H1 (cell line): Measurements from ENCODE around the gene GATB. TPM values are rescaled to one million over a fixed set of nuclear protein-coding genes. Genes with fewer than 3 reads are reported as not detected.

Experiments used
- CTCF ChIA-PET: fragments of 300-600 bp; sonication (Branson Sonifier 250); formaldehyde crosslinking; loops from one replicate; lab custom pipeline; 2021; ENCODE audit not compliant: partially characterized antibody; lab: Charles Lee
- POLR2A ChIA-PET: fragments of 300-600 bp; sonication (Branson Sonifier 250); formaldehyde crosslinking; loops from one replicate; lab custom pipeline; 2021; ENCODE audit warnings: inconsistent platforms; ENCODE audit not compliant: partially characterized antibody; lab: Charles Lee
- DNase-seq, 2 experiments: peaks; one replicate each; pipeline versions ENCODE4 v3.0.0 to v3.0.0-alpha.2; 2010 to 2022; ENCODE audit warnings: low spot score in 2 of 2, low read depth in 1 of 2, mixed read lengths in 1 of 2
- FAIRE-seq: peaks from 2 replicates; lab custom pipeline; 2011; peaks lifted over from hg19 to GRCh38; lab: Jason Lieb, UNC
- H2AFZ ChIP-seq: 2 replicates; pipeline ENCODE4 v1.8.1; 2012; ENCODE audit warnings: low read length, inconsistent platforms
- H2AK5ac ChIP-seq: 2 replicates; pipeline ENCODE4 v1.6.1; 2013; ENCODE audit warnings: low read depth, low read length
- H2BK120ac ChIP-seq: replicated peaks from 2 replicates; pipeline ENCODE3; 2013; ENCODE audit warnings: low read depth, low read length, inconsistent platforms
- H2BK12ac ChIP-seq: 2 replicates; pipeline ENCODE4 v1.6.1; 2013; ENCODE audit warnings: low read depth, low read length
- H2BK15ac ChIP-seq: 2 replicates; pipeline ENCODE4 v1.6.1; 2013; ENCODE audit warnings: low read length
- H2BK20ac ChIP-seq: 2 replicates; pipeline ENCODE4 v1.6.1; 2013; ENCODE audit warnings: low read length
- H2BK5ac ChIP-seq: 2 replicates; pipeline ENCODE4 v1.6.1; 2013; ENCODE audit warnings: low read depth, low read length
- H3K14ac ChIP-seq: 2 replicates; pipeline ENCODE4 v1.6.1; 2013; ENCODE audit warnings: inconsistent platforms; ENCODE audit not compliant: insufficient read length
- H3K18ac ChIP-seq: 2 replicates; pipeline ENCODE4 v1.6.1; 2013; ENCODE audit warnings: low read length; ENCODE audit errors: extremely low read depth
- H3K23ac ChIP-seq: 2 replicates; pipeline ENCODE4 v1.6.1; 2013; ENCODE audit warnings: inconsistent platforms; ENCODE audit not compliant: insufficient read length
- H3K23me2 ChIP-seq: 2 replicates; pipeline ENCODE4 v1.6.1; 2013; ENCODE audit warnings: low read depth, low read length
- H3K27ac ChIP-seq: 2 replicates; pipeline ENCODE4 v1.6.1; 2011; ENCODE audit warnings: low read depth, low read length, inconsistent platforms
- H3K27me3 ChIP-seq, 4 experiments: replicated peaks in 1 of 4; 1 replicate in 1 of 4; 2 replicates in 3 of 4; pipeline versions ENCODE4 v1.6.1 to v1.8.1; 2011 to 2013; ENCODE audit warnings: low read length in 3 of 4, mild to moderate bottlenecking in 3 of 4, inconsistent platforms in 2 of 4, mixed read lengths in 2 of 4, moderate library complexity in 1 of 4; ENCODE audit not compliant: control insufficient read depth in 3 of 4, insufficient read depth in 3 of 4; ENCODE audit errors: extremely low read depth in 1 of 4
- H3K36me3 ChIP-seq, 4 experiments: 2 replicates each; pipeline versions ENCODE4 v1.6.1 to v1.8.1; 2011 to 2013; ENCODE audit warnings: mild to moderate bottlenecking in 4 of 4, low read length in 3 of 4, moderate library complexity in 2 of 4, control low read depth in 1 of 4, inconsistent platforms in 1 of 4; ENCODE audit not compliant: insufficient read depth in 4 of 4, control insufficient read depth in 2 of 4
- H3K4ac ChIP-seq: replicated peaks from 2 replicates; pipeline ENCODE3; 2013; ENCODE audit warnings: low read length, low read depth, mixed read lengths, inconsistent platforms; ENCODE audit not compliant: insufficient read length
- H3K4me1 ChIP-seq, 4 experiments: replicated peaks in 1 of 4; 1 replicate in 1 of 4; 2 replicates in 3 of 4; pipeline versions ENCODE4 v1.6.1 to v1.8.1; 2011 to 2013; ENCODE audit warnings: low read length in 3 of 4, inconsistent platforms in 2 of 4, mixed read lengths in 1 of 4; ENCODE audit not compliant: insufficient read depth in 4 of 4, control insufficient read depth in 3 of 4
- H3K4me2 ChIP-seq, 2 experiments: 2 replicates each; pipeline versions ENCODE4 v1.6.1 to v1.8.1; 2011 to 2013; ENCODE audit warnings: low read depth in 2 of 2, low read length in 2 of 2, control low read depth in 1 of 2, inconsistent platforms in 1 of 2, mild to moderate bottlenecking in 1 of 2; ENCODE audit not compliant: insufficient read depth in 1 of 2
- H3K4me3 ChIP-seq, 4 experiments: fragments of 200-600, 300-600 bp in 1 of 4; sonication (generic), shearing (Covaris generic), sonication (Bioruptor Twin) in 1 of 4; 2 replicates each; pipeline versions ENCODE4 v1.5.1 to v1.8.1; 2011 to 2016; ENCODE audit warnings: low read length in 4 of 4, low read depth in 3 of 4, control low read depth in 2 of 4, inconsistent platforms in 2 of 4, mild to moderate bottlenecking in 2 of 4, mixed read lengths in 1 of 4, moderate library complexity in 1 of 4; ENCODE audit not compliant: insufficient read depth in 2 of 4; ENCODE audit errors: extremely low read depth in 1 of 4
- H3K56ac ChIP-seq: replicated peaks from 2 replicates; pipeline ENCODE3; 2013; ENCODE audit warnings: low read depth, mild to moderate bottlenecking, mixed read lengths, low read length, inconsistent platforms; ENCODE audit not compliant: insufficient read length
- H3K79me1 ChIP-seq: 2 replicates; pipeline ENCODE4 v1.6.1; 2013; ENCODE audit warnings: low read depth, low read length, control low read depth
- H3K79me2 ChIP-seq, 2 experiments: 2 replicates each; pipeline versions ENCODE4 v1.6.1 to v1.8.1; 2012 to 2013; ENCODE audit warnings: low read length in 2 of 2, mild to moderate bottlenecking in 2 of 2, inconsistent platforms in 1 of 2; ENCODE audit not compliant: insufficient read depth in 2 of 2, control insufficient read depth in 1 of 2
- H3K9ac ChIP-seq, 4 experiments: replicated peaks in 1 of 4; 1 replicate in 1 of 4; 2 replicates in 3 of 4; pipeline versions ENCODE4 v1.6.1 to v1.8.1; 2011 to 2013; ENCODE audit warnings: low read depth in 3 of 4, low read length in 3 of 4, control low read depth in 2 of 4, mild to moderate bottlenecking in 2 of 4, moderate library complexity in 2 of 4, inconsistent platforms in 1 of 4; ENCODE audit errors: extremely low read depth in 1 of 4
- H3K9me3 ChIP-seq, 2 experiments: 2 replicates each; pipeline versions ENCODE4 v1.6.1 to v1.8.1; 2012 to 2013; ENCODE audit warnings: mild to moderate bottlenecking in 2 of 2, moderate library complexity in 2 of 2, control low read depth in 1 of 2, inconsistent platforms in 1 of 2, low read depth in 1 of 2, low read length in 1 of 2, mixed read lengths in 1 of 2; ENCODE audit not compliant: insufficient read depth in 2 of 2
- H4K20me1 ChIP-seq, 2 experiments: replicated peaks in 1 of 2; 2 replicates each; pipeline versions ENCODE3 to v1.8.1; 2011 to 2013; ENCODE audit warnings: inconsistent platforms in 2 of 2, low read length in 2 of 2, mild to moderate bottlenecking in 1 of 2; ENCODE audit not compliant: insufficient read depth in 2 of 2, control insufficient read depth in 1 of 2
- H4K5ac ChIP-seq: 2 replicates; pipeline ENCODE4 v1.6.1; 2013; ENCODE audit warnings: low read length, low read depth, mixed read lengths, inconsistent platforms; ENCODE audit not compliant: insufficient read length
- H4K8ac ChIP-seq: 2 replicates; pipeline ENCODE4 v1.8.0; 2013; ENCODE audit warnings: mild to moderate bottlenecking, moderate library complexity, low read length, inconsistent platforms; ENCODE audit not compliant: insufficient read depth; ENCODE audit errors: extremely low read depth
- H4K91ac ChIP-seq: replicated peaks from 2 replicates; pipeline ENCODE3; 2013; ENCODE audit warnings: low read length, mixed read lengths, inconsistent platforms; ENCODE audit not compliant: insufficient read length
- ASH2L ChIP-seq: fragments of 200-600, 300-600 bp; sonication (generic); IDR thresholded peaks from one replicate; pipeline ENCODE4 v1.7.1; 2017; ENCODE audit warnings: low read length
- CHD1 ChIP-seq: IDR thresholded peaks from 2 replicates; pipeline ENCODE4 v1.6.1; 2012; ENCODE audit warnings: low read depth, low read length, improper control_type of control experiment
- PHF8 ChIP-seq: fragments of 200-600 bp; sonication (generic); conservative IDR thresholded peaks from 2 replicates; pipeline ENCODE4 v1.7.1; 2012; ENCODE audit warnings: low read depth, mild to moderate bottlenecking, inconsistent platforms, low read length, moderate library complexity
- RBBP5 ChIP-seq: IDR thresholded peaks from 2 replicates; pipeline ENCODE4 v1.7.1; 2012; ENCODE audit warnings: low read depth, mild to moderate bottlenecking, inconsistent platforms, low read length, moderate library complexity, borderline replicate concordance
- RXRA ChIP-seq: IDR thresholded peaks from 2 replicates; pipeline ENCODE4 v1.6.1; 2011; ENCODE audit warnings: low read depth, mild to moderate bottlenecking, low read length, moderate library complexity; ENCODE audit not compliant: insufficient read depth
- SP4 ChIP-seq: IDR thresholded peaks from 2 replicates; pipeline ENCODE4 v1.6.1; 2012; ENCODE audit warnings: low read length, inconsistent platforms
- SRF ChIP-seq: IDR thresholded peaks from 2 replicates; pipeline ENCODE4 v1.6.1; 2011; ENCODE audit warnings: mild to moderate bottlenecking, low read depth, low read length, moderate library complexity
- TCF12 ChIP-seq: IDR thresholded peaks from 2 replicates; pipeline ENCODE4 v1.6.1; 2011; ENCODE audit warnings: low read depth, mild to moderate bottlenecking, low read length
- TEAD4 ChIP-seq: IDR thresholded peaks from 2 replicates; pipeline ENCODE4 v1.6.1; 2012; ENCODE audit warnings: low read depth, low read length, inconsistent platforms, mixed read lengths
- YY1 ChIP-seq: IDR thresholded peaks from 2 replicates; pipeline ENCODE4 v1.6.1; 2011; ENCODE audit warnings: low read depth, mild to moderate bottlenecking, low read length
- WGBS, 2 experiments: shearing (Covaris generic) in 1 of 2; methylation state at CpG; one replicate each; pipeline versions ENCODE4 v1.1.6 to v1.1.7; 2013 to 2015; ENCODE audit warnings: low lambda C conversion rate in 2 of 2, mixed read lengths in 2 of 2, inconsistent platforms in 1 of 2, low coverage in 1 of 2, missing lambda C conversion rate in 1 of 2; ENCODE audit not compliant: insufficient replicate concordance in 2 of 2, insufficient coverage in 1 of 2, insufficient read length in 1 of 2; ENCODE audit errors: extremely low coverage in 1 of 2, missing lambda C conversion rate in 1 of 2; 5-methylcytosine and 5-hydroxymethylcytosine counted together
- polyA plus RNA-seq, 7 experiments: library from polyadenylated mRNA; depleted of rRNA in 3 of 7; stranded (reverse) in 5 of 7; unstranded in 2 of 7; fragments of >200 nt in 5 of 7; fragments of 200-250 nt in 2 of 7; gene quantifications; 1 replicate in 5 of 7; 2 replicates in 1 of 7; 4 replicates in 1 of 7; pipeline versions ENCODE4 v1.2.1 to v1.2.3, GENCODE V29; 2011 to 2013; ENCODE audit warnings: missing spikeins in 2 of 7, mixed read lengths in 2 of 7
- total RNA-seq: library from RNA; stranded (reverse); fragmentation: NEBNext Ultra II Directional; extraction: Animal tissue kit (Norgen Biotek cat#: 25700); gene quantifications from 2 replicates; pipeline ENCODE4 v1.2.1, GENCODE V29; 2021

GATB gene
- total and polyA plus RNA-seq, 2 of the 8 experiments (the other 6 are each of a cell fraction or from before 2014, with no cell fraction given), result 15.3 to 18.0 TPM

DNA sequence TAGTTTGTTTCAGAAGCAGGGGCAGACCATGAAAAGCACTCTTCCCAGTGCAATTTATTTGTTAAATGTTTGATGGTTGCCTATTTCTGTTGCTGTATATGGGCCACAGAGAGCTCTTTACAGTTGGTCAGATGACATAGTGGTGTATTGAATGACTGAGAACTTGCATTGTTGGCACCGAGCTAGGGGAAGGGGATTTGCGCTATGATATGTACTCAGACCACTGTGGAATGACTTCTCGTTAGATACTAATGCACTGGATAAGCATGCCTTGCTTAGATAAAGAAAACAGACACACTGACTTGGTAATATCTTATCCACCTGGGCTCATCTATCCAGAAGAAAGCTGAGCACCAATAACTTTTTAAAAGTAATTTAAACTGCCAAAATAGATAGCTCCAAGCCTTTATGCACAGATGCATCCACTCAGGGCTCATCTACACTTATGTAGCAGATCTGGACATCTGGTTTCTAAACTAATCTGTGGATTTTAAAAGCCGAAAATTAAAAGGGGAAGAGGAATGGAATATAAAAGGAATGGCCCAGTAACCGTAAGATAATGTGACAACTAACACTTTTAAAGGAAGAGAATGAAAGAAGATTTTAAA is 132.7 kb downstream of the GATB start:
- H2BK15ac ChIP-seq, result no peak overlapping the region
- peaks cover 0 to 2% of the 10 kb centered on the region in 2 experiments for H4K20me1 ChIP-seq
- H3K9ac ChIP-seq, result no peak overlapping the region
- no peak overlapping the region for H3K4me3 ChIP-seq
- no peak overlapping the region for H3K18ac ChIP-seq
- no peak overlapping the region for H3K27ac ChIP-seq
- H3K79me1 ChIP-seq, result no peaks in the 10 kb centered on the region
- no peak overlapping the region for H4K8ac ChIP-seq
- peaks cover 0 to 6% (median 3%) of the 10 kb centered on the region in 4 experiments; a peak in 2 of 7 replicates for H3K4me1 ChIP-seq
- H2BK20ac ChIP-seq, result no peak overlapping the region
- H3K4ac ChIP-seq, result no peak overlapping the region
- H2BK5ac ChIP-seq, result no peak overlapping the region
- H4K91ac ChIP-seq, result no peak overlapping the region
- no peaks in the 10 kb centered on the region for H3K27me3 ChIP-seq
- no peak overlapping the region for H3K56ac ChIP-seq
- H3K9me3 ChIP-seq, result no peaks in the 10 kb centered on the region
- FAIRE-seq, result no peak
- H2AFZ ChIP-seq, result no peak overlapping the region
- H2AK5ac ChIP-seq, result no peak overlapping the region
- no peak overlapping the region for H3K4me2 ChIP-seq
- 91% methylated on average over 5 of the region's 5 CpGs; no CpG with 5 or more reads in 1 of the 2 experiments for WGBS, 2 experiments
- no peaks in the 10 kb centered on the region for H3K23me2 ChIP-seq
- no peak for TF ChIP-seq CHD1
- no peak for TF ChIP-seq TEAD4
- no peak for TF ChIP-seq RBBP5
- TF ChIP-seq RXRA, result no peak
- TF ChIP-seq SP4, result no peak
- no peak for TF ChIP-seq YY1
- no peak for TF ChIP-seq ASH2L
- no peak for TF ChIP-seq SRF
- TF ChIP-seq TCF12, result no peak
- TF ChIP-seq PHF8, result no peak
- H2BK120ac ChIP-seq, result no peak overlapping the region
- no peaks in the 10 kb centered on the region for H3K79me2 ChIP-seq
- peaks cover 0 to 3% (median 1%) of the 10 kb centered on the region in 4 experiments; a peak in 3 of 8 replicates for H3K36me3 ChIP-seq
- H2BK12ac ChIP-seq, result no peak overlapping the region
- H3K14ac ChIP-seq, result no peak overlapping the region
- H4K5ac ChIP-seq, result no peak overlapping the region
- DNase-seq, result no peak
- no peak overlapping the region for H3K23ac ChIP-seq
- POLR2A ChIA-PET, result no interaction called here
- CTCF ChIA-PET, result interaction anchor here (0.7 to 6.4 kb wide), 6 partner anchors 16 to 139 kb away, joined by 3 to 32 read pairs (median 4); no protein-coding TSS in a partner anchor
